Activated CD8-positive, alpha-beta T cell treated with anti-CD3 and anti-CD28 coated beads for 36 hours (primary cell): ENCODE results near the gene MICU1. TPM values are rescaled to one million over a fixed set of nuclear protein-coding genes. Genes with fewer than 3 reads are reported as not detected.

Experiments
- ATAC-seq: fragments of 200-7000 bp; cut with Tn5 transposase; one replicate; pipeline ENCODE4 v1.10.0; 2021; ENCODE audit warnings: mild to moderate bottlenecking, moderate library complexity
- CTCF ChIA-PET: fragments of 350-600 bp; sonication (Branson Sonifier 250); formaldehyde crosslinking; loops from one replicate; lab custom pipeline; 2021; ENCODE audit warnings: antibody characterized with exemption; lab: Charles Lee
- POLR2A ChIA-PET: fragments of 350-600 bp; sonication (Branson Sonifier 250); formaldehyde crosslinking; loops from one replicate; lab custom pipeline; 2021; ENCODE audit warnings: antibody characterized with exemption; lab: Charles Lee
- DNase-seq: peaks from one replicate; pipeline ENCODE4 v3.0.0-alpha.2; 2020
- H3K27ac Mint-ChIP-seq: one replicate; pipeline ENCODE4 v1.8.0; 2021; ENCODE audit warnings: mild to moderate bottlenecking, mixed read lengths
- H3K27me3 Mint-ChIP-seq: one replicate; pipeline ENCODE4 v1.8.0; 2021; ENCODE audit warnings: mixed read lengths
- H3K36me3 Mint-ChIP-seq: one replicate; pipeline ENCODE4 v1.8.0; 2021; ENCODE audit warnings: low read depth, mixed read lengths
- H3K4me1 Mint-ChIP-seq: one replicate; pipeline ENCODE4 v1.8.0; 2021; ENCODE audit warnings: low read depth, mixed read lengths
- H3K4me3 Mint-ChIP-seq: one replicate; pipeline ENCODE4 v1.8.0; 2021; ENCODE audit warnings: mild to moderate bottlenecking, moderate library complexity, mixed read lengths
- H3K9me3 Mint-ChIP-seq: one replicate; pipeline ENCODE4 v1.8.0; 2021; ENCODE audit warnings: mixed read lengths
- CTCF ChIP-seq: fragments of 200-600 bp; IDR thresholded peaks from one replicate; pipeline ENCODE4 v1.8.0; 2022; ENCODE audit warnings: antibody characterized with exemption, mild to moderate bottlenecking
- intact Hi-C: fragments of 100-400 bp; cut with micrococcal nuclease; formaldehyde crosslinking; loops from one replicate; pipeline ENCODE4 v1.10.0; 2022
- total RNA-seq, 2 experiments: library from RNA; stranded (reverse); gene quantifications; one replicate each; pipeline ENCODE4 v1.2.3, GENCODE V29; 2021

Gene MICU1
- total RNA-seq, 2 experiments from 2014 or later = 29.9 to 31.0 TPM

GRCh38 chr10:72334825-72335393, 291.0 kb downstream of the MICU1 start:
- Mint-ChIP-seq H3K27ac (peak overlapping the region; percentile 84), H3K9me3 (no peaks in the 10 kb centered on the region), H3K36me3 (peaks cover 40% of the 10 kb centered on the region), H3K4me3 (peak overlapping the region; percentile 57), H3K4me1 (peaks cover 74% of the 10 kb centered on the region), H3K27me3 (no peaks in the 10 kb centered on the region)
- peak; percentile 48 for ATAC-seq
- DNase-seq = peak; percentile 96
- POLR2A ChIA-PET = interaction anchor here (1.0 to 28.1 kb wide), 12 partner anchors 9 to 247 kb away, joined by 3 to 796 read pairs (median 8); partner anchors contain the start of genes ANAPC16, ASCC1, DDIT4 and DNAJB12
- intact Hi-C loops = loop anchor here (2.0 to 10.0 kb wide), 4 partner anchors 43 to 250 kb away; partner anchors contain the start of genes ANAPC16, ASCC1, DDIT4 and SPOCK2
- CTCF ChIA-PET = interaction anchor here (1.0 to 10.9 kb wide), 14 partner anchors 9 to 286 kb away, joined by 3 to 164 read pairs (median 8); partner anchors contain the start of genes ANAPC16, ASCC1 and DDIT4
- TF ChIP-seq CTCF = peak; percentile 33

- intact Hi-C loops = loop anchor here (2.0 to 10.0 kb wide), 4 partner anchors 42 to 250 kb away; partner anchors contain the start of genes ANAPC16, ASCC1, DDIT4 and SPOCK2
- Mint-ChIP-seq H3K27ac (peak overlapping the region; percentile 84), H3K9me3 (no peaks in the 10 kb centered on the region), H3K36me3 (peaks cover 40% of the 10 kb centered on the region), H3K4me1 (peaks cover 80% of the 10 kb centered on the region), H3K27me3 (no peaks in the 10 kb centered on the region), H3K4me3 (peak overlapping the region; percentile 57)
- DNase-seq = peak; percentile 42
- peak; percentile 0 for ATAC-seq
- ChIA-PET POLR2A (interaction anchor here (0.7 to 28.1 kb wide), 8 partner anchors 14 to 118 kb away, joined by 3 to 796 read pairs (median 27); partner anchors contain the start of genes ANAPC16, ASCC1, DDIT4 and DNAJB12), CTCF (interaction anchor here (0.7 to 10.9 kb wide), 15 partner anchors 10 to 286 kb away, joined by 3 to 164 read pairs (median 6); partner anchors contain the start of gene DDIT4)
- TF ChIP-seq CTCF = no peak
These were observed 291.6 kb downstream of the MICU1 start for GRCh38 chr10:72334196-72334824.

- H3K4me3 Mint-ChIP-seq = peak overlapping the region; percentile 89
- ChIA-PET POLR2A (interaction anchor here (0.9 to 28.1 kb wide), 11 partner anchors 13 to 360 kb away, joined by 3 to 796 read pairs (median 5); partner anchors contain the start of genes ANAPC16, ASCC1 and DDIT4), CTCF (interaction anchor here (0.6 to 10.9 kb wide), 12 partner anchors 16 to 285 kb away, joined by 3 to 164 read pairs (median 4); partner anchors contain the start of genes ASCC1 and DDIT4)
- H3K36me3 Mint-ChIP-seq = peaks cover 39% of the 10 kb centered on the region
- H3K4me1 Mint-ChIP-seq = peaks cover 86% of the 10 kb centered on the region
- H3K27me3 Mint-ChIP-seq = no peaks in the 10 kb centered on the region
- no peak for TF ChIP-seq CTCF
- DNase-seq (peak; percentile 85), ATAC-seq (no peak)
- intact Hi-C loops = loop anchor here (2.0 to 10.0 kb wide), 4 partner anchors 41 to 249 kb away; partner anchors contain the start of genes ANAPC16, ASCC1, DDIT4 and SPOCK2
- H3K9me3 Mint-ChIP-seq = no peaks in the 10 kb centered on the region
- peak overlapping the region; percentile 84 for H3K27ac Mint-ChIP-seq
These were observed 292.5 kb downstream of the MICU1 start for GRCh38 chr10:72333112-72334015.

GRCh38 chr10:72332423-72333111, 293.3 kb downstream of the MICU1 start:
- ChIA-PET CTCF (interaction anchor here (0.7 to 4.1 kb wide), 21 partner anchors 7 to 284 kb away, joined by 3 to 33 read pairs (median 4); partner anchors contain the start of gene DDIT4), POLR2A (interaction anchor here (0.6 to 28.1 kb wide), 12 partner anchors 12 to 360 kb away, joined by 3 to 796 read pairs (median 4); partner anchors contain the start of genes DDIT4 and SPOCK2)
- peaks cover 93% of the 10 kb centered on the region for H3K4me1 Mint-ChIP-seq
- peak overlapping the region; percentile 84 for H3K27ac Mint-ChIP-seq
- peaks cover 40% of the 10 kb centered on the region for H3K36me3 Mint-ChIP-seq
- H3K4me3 Mint-ChIP-seq = peak overlapping the region; percentile 89
- TF ChIP-seq CTCF = no peak
- H3K27me3 Mint-ChIP-seq = no peaks in the 10 kb centered on the region
- peak; percentile 32 for DNase-seq
- intact Hi-C loops = loop anchor here (5.0 to 10.0 kb wide), 3 partner anchors 40 to 248 kb away; partner anchors contain the start of genes ANAPC16, ASCC1 and SPOCK2
- H3K9me3 Mint-ChIP-seq = no peaks in the 10 kb centered on the region
- no peak for ATAC-seq
